Cardiac fibroblast (primary cell): ENCODE results near the gene NCKAP5.
"Not testable (repeated sequence)": the region's sequence is repeated elsewhere in the genome, so short reads cannot be mapped to it uniquely, and the experiment has no call there.

ENCODE experiments used
- DNase-seq, 2 donors: peaks; one replicate each; pipeline versions ENCODE4 v3.0.0 to v3.0.0-alpha.2; 2010; ENCODE audit warnings: low read depth in 2 of 2
- H3K4me3 ChIP-seq, 2 donors: replicated peaks in 1 of 2; 1 replicate in 1 of 2; 2 replicates in 1 of 2; pipeline ENCODE4 v1.5.1; 2011; ENCODE audit warnings: low read depth in 2 of 2, low read length in 2 of 2, mild to moderate bottlenecking in 2 of 2, moderate library complexity in 1 of 2
- TF ChIP-seq, protein P1 (sequence below): IDR thresholded peaks from one replicate; pipeline ENCODE4 v1.5.1; 2011; ENCODE audit warnings: low read depth, mild to moderate bottlenecking, low read length, inconsistent platforms

NCKAP5 gene

DNA sequence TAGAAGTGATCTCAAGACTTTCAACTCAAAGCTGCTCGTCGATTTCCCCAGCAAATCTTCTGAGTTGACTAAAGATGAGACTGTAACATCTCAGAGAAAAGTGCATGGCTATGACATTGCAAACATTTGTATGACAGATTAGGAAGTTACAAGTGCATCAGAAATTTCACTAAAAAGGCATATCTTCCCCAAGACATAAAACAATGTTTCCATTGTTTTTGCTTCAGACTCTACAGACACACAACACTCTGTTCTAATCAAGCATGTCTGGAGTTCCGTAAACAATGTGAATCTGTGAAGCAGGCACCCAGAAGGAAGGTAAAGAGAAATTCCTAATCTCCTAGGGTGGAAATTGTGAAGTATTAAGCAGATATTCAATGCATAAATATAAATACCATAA lies 753.6 kb downstream of the NCKAP5 start:
- H3K4me3 ChIP-seq = no peak overlapping the region
- no peak for DNase-seq
- TF ChIP-seq, protein P1, sequence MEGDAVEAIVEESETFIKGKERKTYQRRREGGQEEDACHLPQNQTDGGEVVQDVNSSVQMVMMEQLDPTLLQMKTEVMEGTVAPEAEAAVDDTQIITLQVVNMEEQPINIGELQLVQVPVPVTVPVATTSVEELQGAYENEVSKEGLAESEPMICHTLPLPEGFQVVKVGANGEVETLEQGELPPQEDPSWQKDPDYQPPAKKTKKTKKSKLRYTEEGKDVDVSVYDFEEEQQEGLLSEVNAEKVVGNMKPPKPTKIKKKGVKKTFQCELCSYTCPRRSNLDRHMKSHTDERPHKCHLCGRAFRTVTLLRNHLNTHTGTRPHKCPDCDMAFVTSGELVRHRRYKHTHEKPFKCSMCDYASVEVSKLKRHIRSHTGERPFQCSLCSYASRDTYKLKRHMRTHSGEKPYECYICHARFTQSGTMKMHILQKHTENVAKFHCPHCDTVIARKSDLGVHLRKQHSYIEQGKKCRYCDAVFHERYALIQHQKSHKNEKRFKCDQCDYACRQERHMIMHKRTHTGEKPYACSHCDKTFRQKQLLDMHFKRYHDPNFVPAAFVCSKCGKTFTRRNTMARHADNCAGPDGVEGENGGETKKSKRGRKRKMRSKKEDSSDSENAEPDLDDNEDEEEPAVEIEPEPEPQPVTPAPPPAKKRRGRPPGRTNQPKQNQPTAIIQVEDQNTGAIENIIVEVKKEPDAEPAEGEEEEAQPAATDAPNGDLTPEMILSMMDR = no peak

DNA sequence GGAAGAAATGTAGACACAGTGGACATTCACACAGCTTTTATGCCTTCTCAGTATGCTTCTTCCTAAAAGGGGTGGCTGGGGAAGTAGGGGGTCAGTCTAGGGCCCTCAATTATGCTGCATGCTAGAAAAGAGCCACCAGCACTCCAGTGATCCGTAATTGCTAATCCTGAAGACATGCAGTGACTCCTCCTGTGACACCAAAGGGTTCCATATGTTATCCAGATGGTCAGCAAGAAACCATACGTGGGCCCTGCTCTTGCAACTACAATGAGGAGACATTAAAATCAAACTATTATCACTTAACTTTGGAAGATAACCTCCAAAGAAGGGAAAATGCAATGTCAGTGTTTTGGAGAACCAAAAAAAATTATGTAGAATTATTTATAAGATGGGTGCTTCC lies 754.8 kb downstream of the NCKAP5 start:
- TF ChIP-seq, protein P1 = no peak
- no peak overlapping the region for H3K4me3 ChIP-seq
- DNase-seq = no peak

DNA sequence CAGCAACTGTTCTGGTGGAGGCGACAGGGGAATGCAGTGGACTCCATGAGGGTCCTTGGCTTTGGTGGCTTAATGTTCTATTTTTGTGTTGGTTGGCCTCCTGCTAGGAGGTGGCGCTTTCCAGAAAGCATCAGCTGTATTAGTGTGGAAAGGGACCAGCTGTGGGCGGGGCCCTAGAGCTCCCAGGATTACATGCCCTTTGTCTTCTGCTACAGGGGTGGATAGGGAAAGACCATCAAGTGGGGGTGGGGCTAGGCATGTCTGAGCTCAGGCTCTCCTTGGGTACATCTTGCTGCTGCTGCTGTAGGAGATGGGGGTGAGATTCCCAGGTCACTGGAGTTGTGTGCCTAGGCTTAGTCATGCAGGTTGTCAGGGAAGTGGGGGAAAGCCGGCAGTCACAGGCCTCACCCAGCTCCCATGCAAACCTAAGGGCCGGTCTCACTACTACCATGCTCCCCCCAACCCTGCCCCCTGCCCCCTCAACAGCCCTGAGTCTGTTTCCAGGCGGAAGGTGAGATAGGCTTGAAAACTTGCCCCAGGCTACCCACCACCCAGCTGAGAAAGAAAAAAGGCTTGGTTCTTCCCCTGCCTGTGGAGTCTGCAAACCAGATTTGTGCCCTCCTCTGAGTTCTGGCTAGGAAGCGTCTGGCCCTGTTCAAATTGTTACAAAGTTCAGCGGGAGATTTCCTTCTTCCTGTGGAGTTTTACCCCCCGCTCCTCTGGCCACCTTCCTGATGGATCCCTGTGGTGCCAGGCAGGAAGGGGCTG lies 756.9 kb downstream of the NCKAP5 start:
- TF ChIP-seq, protein P1 = no peak
- no peak for DNase-seq
- no peak overlapping the region for H3K4me3 ChIP-seq

DNA sequence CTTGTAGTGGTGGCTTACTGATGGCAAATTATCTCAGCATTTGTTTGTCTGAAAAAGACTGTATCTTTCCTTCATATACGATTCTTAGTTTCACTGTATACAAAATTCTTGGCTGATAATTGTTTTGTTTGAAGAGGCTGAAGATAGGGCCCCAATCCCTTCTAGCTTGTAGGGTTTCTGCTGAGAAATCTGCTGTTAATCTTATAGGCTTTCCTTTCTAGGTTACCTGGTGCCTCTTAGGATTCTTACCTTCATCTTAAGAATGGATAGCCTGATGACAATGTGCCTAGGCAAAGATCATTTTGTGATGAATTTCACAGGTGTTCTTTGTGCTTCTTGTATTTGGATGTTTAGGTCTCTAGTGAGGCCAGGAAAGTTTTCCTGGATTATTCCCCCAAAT lies 758.3 kb downstream of the NCKAP5 start:
- not testable (repeated sequence) for DNase-seq, H3K4me3 ChIP-seq

DNA sequence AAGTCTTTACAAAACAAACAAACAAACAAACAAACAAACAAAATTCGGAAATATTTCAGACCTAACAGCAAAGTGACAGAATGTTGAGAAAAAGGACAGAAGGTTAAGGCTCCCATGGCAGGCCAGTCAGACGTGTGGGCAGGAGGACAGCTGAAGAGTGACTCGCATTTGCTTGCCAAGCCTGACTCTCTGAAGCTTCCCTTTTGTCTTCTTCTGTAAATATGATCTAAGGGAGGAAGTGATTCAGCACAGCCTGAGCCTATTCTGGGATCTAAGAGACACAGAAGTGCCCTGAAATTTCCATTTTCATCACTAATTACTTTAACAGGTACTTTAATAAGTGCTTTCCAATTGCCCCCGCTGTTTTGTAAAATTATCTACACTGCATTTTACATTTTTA lies 764.2 kb downstream of the NCKAP5 start:
- H3K4me3 ChIP-seq = no peak overlapping the region
- TF ChIP-seq, protein P1 = no peak
- DNase-seq = peak; percentile 15 to 81

DNA sequence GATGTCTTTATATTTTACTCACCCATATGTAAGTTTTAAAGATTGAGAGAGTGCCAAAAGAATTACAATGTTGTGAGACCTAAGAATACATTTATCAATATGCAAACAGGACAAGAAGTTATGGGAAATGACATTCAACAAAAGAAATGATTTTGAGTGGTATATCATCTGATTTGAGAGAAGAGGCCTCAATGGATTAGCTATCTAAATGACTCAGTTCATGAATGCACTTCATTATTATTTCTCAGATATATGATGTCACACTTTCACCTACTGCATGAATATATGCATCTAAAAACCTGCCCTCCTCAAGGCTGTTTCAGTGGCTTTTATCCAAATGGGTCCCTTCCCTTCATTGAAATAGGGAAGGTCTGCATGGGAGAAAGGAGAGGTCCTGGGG lies 769.9 kb downstream of the NCKAP5 start:
- TF ChIP-seq, protein P1 = no peak
- no peak for DNase-seq
- H3K4me3 ChIP-seq = no peak overlapping the region

DNA sequence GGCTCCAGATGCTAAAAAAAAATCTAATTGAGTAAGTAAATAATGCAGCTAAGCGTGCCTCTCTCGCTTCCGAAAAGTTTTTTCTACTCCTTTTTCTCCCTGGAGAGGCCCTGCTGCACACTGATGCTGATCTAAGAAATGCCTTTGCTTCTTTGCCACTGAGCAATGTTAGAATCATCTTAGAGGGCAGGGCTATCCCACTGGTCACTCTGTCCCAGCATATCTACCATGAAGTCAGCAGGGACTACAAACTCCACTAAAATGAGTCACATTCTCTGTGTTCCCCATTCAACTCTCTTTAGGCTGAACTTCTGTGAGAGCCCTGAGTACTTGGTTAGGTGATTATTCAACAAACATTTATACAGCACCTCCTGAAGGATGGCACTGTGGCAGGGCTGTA lies 770.7 kb downstream of the NCKAP5 start:
- DNase-seq = peak in 1 of 2 donors; percentile 88
- TF ChIP-seq, protein P1 = no peak
- no peak overlapping the region for H3K4me3 ChIP-seq
